Left cardiac atrium (tissue), 4 donors: ENCODE measurements around the gene TMEM220. TPM values are rescaled to one million over a fixed set of nuclear protein-coding genes. Genes with fewer than 3 reads are reported as not detected.
A peak's percentile ranks its signal among the peaks of the same experiment; 100 is the strongest.
"Not testable (repeated sequence)": the region's sequence is repeated elsewhere in the genome, so short reads cannot be mapped to it uniquely, and the experiment has no call there.

Experiments
- ATAC-seq, 2 donors: fragments of 200-7000 bp; cut with Tn5 transposase; one replicate each; pipeline ENCODE4 v1.9.1; 2020; ENCODE audit warnings: mild to moderate bottlenecking in 2 of 2, moderate library complexity in 2 of 2
- DNase-seq: peaks from one replicate; pipeline ENCODE4 v3.0.0-alpha.2; 2020
- intact Hi-C, 2 donors: fragments of 100-400 bp; cut with DNase I; formaldehyde crosslinking; loops; one replicate each; pipeline versions ENCODE4 v1.14.1 to v1.15.1; 2022 to 2023
- total RNA-seq, 2 donors: library from RNA; stranded (reverse); fragmentation: NEBNext Ultra II Directional; extraction: Animal tissue kit (Norgen Biotek cat#: 25700); gene quantifications; one replicate each; pipeline ENCODE4 v1.2.1, GENCODE V29; 2021
- donor health status: DM: no; HTN: yes; CAD: no.
- donor health status: DM: no; HTN: yes; CAD: no; lungs with severe emphysema.
- donor health status: DM: yes; HTN: yes; CAD: no.
- donor health status: Dilated cardiomyopathy.

TMEM220 gene
- total RNA-seq, 2 donors from 2014 or later: 7.7 to 8.0 TPM

- ATAC-seq, DNase-seq, intact Hi-C loops: not testable (repeated sequence)
Observed at GRCh38 chr17:10695875-10696407, 33.9 kb downstream of the TMEM220 start.

GRCh38 chr17:10687499-10687898 lies 42.3 kb downstream of the TMEM220 start:
- intact Hi-C loops: no loop called here
- ATAC-seq (no peak), DNase-seq (no peak)

GRCh38 chr17:10683853-10684252 lies 46.0 kb downstream of the TMEM220 start:
- ATAC-seq (no peak), DNase-seq (no peak)

GRCh38 chr17:10681866-10682446 lies 47.9 kb downstream of the TMEM220 start:
- ATAC-seq: no peak
- DNase-seq: no peak
- intact Hi-C loops: no loop called here

More at GRCh38 chr17:10683853-10684252, 46.0 kb downstream of the TMEM220 start:
- intact Hi-C loops: no loop called here

DNA sequence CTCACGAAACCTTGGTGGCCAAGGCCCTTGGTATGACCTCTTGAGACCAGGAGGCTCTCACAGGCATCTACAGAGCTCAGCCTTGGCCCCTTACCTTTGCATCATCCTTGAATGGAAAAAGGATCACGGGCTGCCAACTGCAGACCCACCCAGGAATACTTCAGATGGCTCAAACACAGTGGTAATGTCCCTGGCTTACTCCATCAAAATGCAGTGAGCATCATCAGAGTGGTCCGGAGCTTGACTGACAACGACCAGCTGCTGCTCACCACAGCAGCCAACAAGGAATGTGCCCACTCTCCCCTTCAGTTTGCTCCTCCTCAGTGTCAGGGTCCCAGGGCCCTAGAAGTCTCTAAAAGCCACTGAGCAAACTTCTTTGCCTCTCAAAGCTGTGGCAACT lies 55.1 kb downstream of the TMEM220 start:
- ATAC-seq: no peak
- intact Hi-C loops: no loop called here
- no peak for DNase-seq

DNA sequence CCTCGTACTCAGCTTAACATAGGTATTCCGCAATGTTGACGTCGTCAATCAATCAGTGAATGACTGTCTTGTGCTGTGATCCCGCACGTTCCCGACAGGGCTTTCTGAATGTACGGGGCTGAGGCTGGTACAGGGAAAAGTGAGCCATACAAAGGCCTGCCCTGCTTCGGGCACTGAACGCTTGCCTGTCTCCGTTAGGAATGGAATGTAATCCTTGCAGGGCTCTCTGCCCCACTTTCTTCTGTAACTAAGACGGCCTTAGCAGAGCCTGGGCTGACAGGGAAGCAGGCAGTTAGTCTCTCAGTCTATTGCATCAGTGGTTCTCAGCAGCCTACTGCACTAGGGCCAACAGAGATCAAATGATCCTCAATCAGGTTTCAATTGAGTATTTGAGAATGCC lies 56.5 kb downstream of the TMEM220 start:
- intact Hi-C loops: no loop called here
- peak in 1 of 2 donors; percentile 38 for ATAC-seq
- DNase-seq: no peak

DNA sequence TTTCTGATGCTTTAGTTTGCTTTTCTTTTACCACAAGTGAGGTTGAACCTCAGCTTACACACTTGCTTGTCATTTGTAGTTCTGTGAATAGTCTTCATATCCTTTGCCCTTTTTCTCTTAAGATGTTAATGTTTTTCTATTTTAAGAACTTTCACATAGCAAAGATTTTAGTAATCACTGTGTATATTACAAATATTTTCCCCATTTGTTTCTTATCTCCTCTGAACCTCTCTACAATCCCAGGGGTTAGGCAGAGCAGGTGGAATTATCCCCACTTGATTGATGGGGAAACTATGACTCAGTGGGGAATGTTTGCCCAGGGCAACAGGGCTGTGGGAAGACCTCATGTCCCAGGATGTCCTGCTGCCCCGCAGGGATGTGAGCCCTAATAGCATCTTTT lies 61.0 kb downstream of the TMEM220 start:
- no peak for ATAC-seq
- intact Hi-C loops: no loop called here
- DNase-seq: no peak

GRCh38 chr17:10666906-10667305 lies 62.9 kb downstream of the TMEM220 start:
- intact Hi-C loops: no loop called here

GRCh38 chr17:10664571-10664970 lies 65.3 kb downstream of the TMEM220 start:
- intact Hi-C loops: no loop called here
- ATAC-seq: no peak

More at GRCh38 chr17:10666906-10667305, 62.9 kb downstream of the TMEM220 start:
- ATAC-seq (no peak), DNase-seq (no peak)

More at GRCh38 chr17:10664571-10664970, 65.3 kb downstream of the TMEM220 start:
- DNase-seq: no peak

Other genes starting within 250 kb of the TMEM220 start
- gene MYH1, start 211.5 kb downstream of the TMEM220 start, total RNA-seq: not detected
- gene MYH2, start 180.4 kb downstream of the TMEM220 start, total RNA-seq: not detected
- gene MYH3, start 72.7 kb downstream of the TMEM220 start, total RNA-seq: 1 to 10 TPM in 1 of 2 donors, under 1 TPM in 1; 0.53 to 1.9 TPM
- gene SCO1, start 32.5 kb downstream of the TMEM220 start, total RNA-seq: 10 to 100 TPM; 26.9 to 27.1 TPM
- gene ADPRM, start 32.4 kb downstream of the TMEM220 start, total RNA-seq: 1 to 10 TPM; 3.7 to 5.2 TPM
- gene TMEM238L, start 74.1 kb upstream of the TMEM220 start, total RNA-seq: not detected
- gene PIRT, start 108.1 kb upstream of the TMEM220 start, total RNA-seq: not detected